Measurements from ENCODE around the gene CFAP20DC. TPM values are rescaled to one million over a fixed set of nuclear protein-coding genes. Genes with fewer than 3 reads are reported as not detected.
"Not testable (repeated sequence)": the region's sequence is repeated elsewhere in the genome, so short reads cannot be mapped to it uniquely, and the experiment has no call there.

Gene CFAP20DC
- total RNA-seq, 1 donor from 2014 or later = 1.2 TPM

DNA sequence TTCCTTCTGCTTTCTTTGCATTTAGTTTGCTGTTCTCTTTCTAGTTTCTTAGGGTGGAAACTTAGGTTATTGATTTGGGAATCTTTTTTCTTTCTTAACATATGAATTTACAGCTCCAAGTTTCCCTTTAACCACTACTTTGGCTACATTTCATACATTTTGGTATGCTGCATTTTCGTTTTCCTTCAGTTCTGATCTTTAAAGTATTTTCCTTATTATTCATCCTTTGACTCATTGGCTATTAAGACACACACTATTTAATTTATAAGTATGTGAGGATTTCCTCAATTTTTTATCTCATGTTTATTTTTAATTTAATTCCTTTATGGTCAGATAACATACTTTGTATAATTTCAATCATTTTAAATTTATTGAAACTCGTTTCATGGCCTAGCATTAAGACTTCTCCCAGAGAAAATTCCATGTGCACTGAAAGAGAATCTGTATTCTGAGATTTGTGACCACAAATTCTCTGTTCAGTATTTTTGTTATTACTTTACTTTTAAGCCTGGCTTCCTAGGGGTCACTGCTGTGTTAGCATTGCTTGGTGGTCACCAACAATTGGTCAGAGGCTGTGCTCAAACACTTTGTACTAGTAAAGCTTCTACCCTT is 87.7 kb downstream of the CFAP20DC start:
- no peak for DNase-seq

DNA sequence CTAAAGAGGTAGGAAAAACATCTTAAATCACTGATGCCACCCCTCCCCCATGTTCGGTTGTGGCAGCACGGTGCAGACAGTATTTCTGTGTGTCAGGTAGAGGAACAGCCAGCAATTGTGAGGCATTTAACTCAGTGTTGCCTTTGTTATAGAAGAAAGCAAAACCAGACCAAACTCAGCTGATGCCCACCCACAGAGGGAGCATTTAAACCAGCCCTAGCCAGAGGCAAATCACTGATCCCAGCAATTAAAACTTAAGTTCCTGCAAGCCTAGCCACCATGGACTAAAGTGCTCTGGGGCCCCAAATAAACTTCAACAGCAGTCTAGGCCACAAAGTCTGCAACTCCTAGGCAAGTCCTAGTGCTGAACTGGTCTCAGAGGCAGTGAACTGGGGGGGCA is 94.5 kb downstream of the CFAP20DC start:
- DNase-seq = no peak

DNA sequence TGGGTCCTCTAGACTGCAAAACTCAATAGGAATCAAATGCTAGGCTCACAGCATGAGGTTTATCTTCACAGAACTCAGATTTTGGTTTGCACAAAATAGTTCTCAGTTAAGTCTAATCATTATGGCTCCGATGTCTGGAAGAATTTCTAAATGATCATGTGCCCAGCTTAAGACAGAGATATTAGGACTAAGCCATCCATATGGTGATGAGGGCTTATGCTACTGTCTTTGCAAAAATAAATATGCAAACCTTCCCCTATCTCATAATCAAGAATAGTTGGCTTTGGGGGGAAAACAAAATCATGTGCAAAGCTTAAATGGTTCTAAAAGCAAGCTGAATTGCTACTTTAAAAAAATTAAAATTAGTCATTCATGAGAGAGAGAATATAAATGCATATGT is 96.5 kb downstream of the CFAP20DC start:
- no peak for DNase-seq

DNA sequence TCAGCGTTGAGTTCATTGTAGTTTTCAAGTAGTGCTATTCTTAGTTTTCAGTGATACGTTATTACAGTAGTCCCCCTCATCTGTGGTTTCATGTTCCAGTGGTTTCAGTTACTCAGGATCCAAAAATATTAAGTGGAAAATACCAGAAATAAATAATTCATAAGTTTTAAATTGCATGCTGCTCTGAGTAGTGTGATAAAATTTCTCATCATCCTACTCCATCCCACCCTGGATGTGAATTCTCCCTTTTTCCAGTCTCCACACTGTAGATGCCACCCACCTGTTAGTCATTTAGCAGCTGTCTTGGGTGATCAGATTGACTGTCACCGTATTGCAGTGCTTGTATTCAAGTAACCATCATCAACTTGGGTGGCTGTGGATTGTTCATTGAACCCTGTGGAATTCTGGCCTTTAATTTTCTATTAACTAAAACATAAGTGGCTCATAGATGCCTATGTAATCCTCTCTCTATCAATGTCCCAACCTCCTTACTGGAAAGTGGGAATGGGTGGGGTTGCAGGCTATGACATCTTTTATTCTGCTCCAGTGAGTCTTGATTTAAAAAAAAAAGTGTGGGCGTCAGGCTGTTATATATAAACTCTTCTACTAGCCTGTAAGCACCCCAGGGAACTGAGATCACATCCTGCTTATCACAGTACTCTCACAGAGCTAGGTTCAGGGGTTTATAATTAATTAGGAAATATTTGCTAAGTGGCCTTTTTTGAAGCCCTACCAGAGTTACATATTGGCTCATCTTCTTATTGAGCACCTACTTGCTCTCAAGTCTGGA is 97.5 kb downstream of the CFAP20DC start:
- peak; percentile 3 for DNase-seq

DNA sequence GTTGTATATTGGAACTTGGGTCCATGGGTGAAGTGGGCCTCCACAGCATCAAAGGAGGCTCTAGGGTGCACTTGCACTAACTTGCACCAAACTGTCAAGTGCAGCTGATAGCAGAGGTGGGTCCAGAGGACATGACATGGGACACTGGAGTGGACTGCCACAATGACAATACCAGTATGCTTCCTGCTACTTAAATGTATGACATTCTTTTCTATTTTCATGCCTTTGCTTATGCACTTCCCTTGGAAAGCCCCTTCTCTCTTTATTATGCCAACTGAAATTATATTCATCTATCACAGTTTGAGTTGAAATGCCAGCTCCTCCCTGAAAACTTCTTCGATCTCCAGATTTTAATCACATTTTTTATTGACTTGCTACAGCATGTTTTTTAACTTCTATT is 101.8 kb downstream of the CFAP20DC start:
- peak; percentile 11 for DNase-seq

DNA sequence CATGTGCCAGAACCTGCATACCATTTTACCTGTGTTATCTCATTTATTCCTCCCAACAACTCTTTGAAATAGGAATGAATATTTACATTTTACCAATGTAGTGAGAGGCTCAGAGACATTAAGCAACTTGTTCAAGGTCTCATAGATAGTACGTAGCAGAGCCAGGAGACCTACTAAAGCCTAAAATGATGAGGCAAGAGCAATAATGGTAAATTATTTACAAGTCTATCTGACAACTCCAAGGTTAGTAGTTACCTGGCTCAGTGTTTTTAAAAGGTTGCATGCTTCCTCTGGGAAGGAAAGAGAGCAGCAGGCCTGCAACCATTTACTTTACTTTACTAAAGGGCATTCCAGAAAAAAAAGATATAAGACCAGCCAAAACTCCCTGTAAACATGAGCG is 103.0 kb downstream of the CFAP20DC start:
- no peak for DNase-seq

DNA sequence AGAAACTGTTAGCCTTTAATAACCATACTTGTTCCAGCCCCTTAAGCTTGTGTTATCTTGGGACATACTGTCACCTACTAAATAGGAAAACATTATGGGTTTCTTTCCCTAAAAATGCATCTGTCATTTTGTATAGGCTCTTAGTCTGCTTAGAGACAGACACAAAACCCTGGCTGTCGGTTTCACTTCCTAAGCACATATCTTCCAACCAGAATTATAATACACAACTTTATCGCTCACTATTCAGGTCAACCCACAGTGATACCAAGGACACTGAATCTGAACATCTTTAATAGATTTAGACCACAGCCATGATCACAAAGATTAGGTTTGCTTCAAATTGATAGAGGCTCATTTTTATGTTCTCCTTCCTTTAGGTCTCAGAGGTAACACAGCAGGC is 111.8 kb downstream of the CFAP20DC start:
- no peak for DNase-seq

DNA sequence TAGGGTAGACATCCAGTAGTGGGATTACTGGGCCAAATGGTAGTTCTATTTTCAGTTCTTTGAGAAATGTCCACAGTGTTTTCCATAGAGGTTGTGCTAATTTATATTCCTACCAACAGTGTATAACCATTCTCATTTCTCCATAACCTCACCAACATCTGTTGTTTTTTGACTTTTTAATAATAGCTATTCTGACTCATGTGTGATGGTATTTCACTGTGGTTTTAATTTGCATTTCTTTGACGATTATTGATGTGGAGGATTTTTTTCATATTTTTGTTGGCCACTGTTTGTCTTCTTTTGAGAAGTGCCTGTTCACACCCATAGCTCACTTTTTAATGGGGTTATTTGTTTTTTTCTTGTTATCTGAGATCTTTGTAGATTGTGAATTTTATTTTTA is 125.2 kb downstream of the CFAP20DC start:
- DNase-seq = no peak

DNA sequence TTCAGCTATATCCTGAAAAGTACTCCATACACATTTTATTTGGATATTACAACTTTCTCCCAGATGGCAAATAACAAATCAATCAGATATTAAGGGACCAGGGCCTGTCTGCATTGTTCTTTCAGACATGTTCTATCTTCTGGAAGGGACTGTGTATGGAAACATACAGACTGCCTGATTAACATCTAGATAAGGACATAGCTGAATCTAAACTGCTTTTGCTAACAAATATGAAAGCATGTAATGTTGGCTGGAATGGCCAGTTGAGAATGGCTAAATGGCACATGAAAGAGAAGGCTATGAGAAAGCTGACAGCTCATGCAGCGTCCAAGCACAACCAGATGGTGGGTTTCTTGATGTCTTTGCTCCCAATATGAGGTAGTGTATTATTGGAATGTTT is 149.4 kb downstream of the CFAP20DC start:
- DNase-seq = no peak

DNA sequence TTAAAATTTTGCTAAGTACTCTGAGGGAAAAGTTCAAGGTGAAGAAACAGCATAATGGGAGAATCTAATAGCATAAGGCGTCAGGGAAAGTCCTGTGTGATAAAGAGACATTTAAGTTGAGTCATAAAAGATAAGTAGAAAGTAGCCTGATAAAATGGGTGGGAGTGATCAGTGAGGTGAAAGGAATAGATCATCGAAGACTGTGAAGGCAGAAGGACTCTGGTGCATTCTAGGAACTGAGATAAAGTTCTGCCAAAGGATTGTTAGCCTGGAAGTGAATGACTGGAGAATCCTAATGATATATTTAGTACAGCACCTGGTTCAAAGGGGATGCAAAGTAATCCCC is 149.9 kb downstream of the CFAP20DC start:
- no peak for DNase-seq

DNA sequence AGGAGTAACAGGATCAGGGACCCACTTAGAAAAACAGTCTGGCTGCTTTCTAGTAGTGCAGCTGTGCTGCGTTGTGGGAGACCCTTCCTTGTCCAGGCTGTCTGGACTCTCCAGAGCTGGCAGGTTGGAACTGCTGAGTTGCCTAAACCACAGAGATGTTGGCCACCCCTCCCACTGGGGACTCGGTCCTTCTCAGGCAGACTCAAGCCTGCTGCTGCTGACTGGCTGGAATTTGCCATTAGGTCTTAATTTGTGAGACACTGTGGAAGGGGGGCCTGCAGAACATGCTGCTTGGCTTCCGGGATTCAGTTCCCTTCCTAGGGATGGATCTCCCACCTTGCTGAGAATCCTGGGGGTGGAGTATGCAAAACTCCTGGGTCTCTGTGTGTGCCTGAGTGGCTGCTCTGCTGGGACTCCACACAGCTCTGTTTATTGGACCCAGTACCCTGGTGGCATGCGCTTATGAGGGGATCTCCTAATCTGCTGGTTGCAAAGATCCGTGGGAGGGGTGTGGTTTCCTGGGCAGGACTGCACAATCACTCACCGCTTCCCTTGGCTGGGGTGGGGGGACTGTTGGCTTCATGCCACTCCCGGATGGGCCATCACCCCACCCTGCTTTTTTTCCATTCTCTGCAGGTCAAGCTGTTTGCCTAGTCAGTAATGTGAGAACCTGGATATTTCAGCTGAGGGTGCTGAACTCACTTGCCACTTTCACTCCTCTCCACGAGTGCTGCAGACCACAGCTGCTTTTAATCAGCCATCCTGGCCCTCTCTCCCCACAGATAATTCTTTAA is 150.5 kb downstream of the CFAP20DC start:
- DNase-seq = peak; percentile 68

DNA sequence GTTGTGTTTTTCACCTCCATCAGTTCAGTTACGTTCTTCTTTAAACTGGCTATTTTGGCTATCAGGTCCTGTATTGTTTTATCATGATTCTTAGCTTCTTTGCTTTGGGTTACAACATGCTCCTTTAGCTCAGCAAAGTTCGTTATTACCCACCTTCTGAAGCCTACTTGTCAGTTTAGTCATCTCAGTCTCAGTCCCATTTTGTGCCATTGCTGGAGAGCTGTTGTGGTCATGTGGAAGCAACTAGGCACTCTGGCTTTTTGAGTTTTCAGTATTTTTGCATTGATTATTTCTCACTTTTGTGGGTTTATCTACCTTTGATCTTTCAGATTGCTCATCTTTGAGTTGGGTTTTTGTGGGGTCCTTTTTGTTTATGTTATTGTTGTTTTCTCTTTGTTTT is 151.3 kb downstream of the CFAP20DC start:
- DNase-seq = no peak

DNA sequence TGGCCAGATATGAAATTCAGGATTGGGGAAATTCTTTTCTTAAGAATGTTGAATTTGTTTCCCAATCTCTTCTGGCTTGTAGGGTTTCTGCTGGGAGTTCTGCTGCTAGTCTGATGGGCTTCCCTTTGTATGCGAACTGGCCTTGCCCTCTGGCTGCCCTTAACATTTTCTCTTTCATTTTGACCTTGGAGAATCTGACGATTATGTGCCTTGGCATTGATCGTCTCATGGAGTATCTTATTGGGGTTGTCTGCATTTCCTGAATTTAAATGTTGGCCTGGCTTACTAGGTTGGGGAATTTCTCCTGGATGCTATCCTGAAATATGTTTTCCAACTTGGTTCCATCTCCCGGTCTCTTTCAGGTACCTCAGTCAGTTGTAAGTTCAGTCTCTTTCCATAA is 152.2 kb downstream of the CFAP20DC start:
- no peak for DNase-seq

DNA sequence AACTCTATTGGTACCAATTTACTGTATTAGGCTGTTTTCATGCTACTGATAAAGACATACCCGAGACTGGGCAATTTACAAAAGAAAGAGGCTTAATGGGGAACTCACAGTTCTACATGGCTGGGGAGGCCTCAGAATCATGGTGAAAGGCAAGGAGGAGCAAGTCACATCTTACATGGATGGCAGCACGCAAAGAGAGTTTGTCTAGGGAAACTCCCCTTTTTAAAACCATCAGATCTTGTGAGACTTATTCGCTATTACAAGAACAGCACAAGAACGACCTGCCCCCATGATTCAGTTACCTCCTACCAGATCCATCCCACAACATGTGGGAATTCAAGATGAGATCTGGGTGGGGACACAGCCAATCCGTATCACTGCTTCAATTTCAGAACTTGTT is 154.1 kb downstream of the CFAP20DC start:
- DNase-seq = not testable (repeated sequence)

DNA sequence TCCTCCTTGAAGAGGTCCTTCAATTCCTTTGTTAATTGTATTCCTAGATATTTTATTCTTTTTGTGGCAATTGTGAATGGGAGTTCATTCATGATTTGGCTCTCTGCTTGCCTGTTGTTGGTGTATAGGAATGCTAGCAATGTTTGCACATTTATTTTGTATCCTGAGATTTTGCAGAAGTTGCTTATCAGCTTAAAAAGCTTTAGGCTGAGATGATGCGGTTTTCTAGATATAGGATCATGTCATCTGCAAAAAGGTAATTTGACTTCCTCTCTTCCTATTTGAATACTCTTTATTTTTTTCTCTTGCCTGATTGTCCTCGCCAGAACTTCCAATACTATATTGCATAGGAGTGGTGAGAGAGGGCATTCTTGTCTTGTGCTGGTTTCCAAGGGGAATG is 157.3 kb downstream of the CFAP20DC start:
- DNase-seq = not testable (repeated sequence)

DNA sequence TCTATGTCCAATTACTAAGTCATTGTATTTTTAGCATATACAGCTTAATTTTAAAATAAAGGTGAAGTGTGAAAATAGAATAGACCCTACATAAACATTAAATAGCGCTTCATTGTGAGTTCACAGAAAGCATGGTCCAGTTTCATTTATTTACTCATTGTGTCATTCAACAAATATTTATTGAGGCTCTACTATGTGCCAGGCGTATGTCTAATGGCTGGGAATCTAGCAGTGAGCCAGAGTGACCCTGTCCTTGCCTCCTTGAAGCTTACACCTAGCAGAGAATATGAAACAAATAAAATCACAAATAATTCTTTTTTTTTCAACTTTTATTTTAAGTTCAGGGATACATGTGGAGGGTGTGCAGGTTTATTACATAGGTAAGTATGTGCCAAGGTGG is 161.7 kb downstream of the CFAP20DC start:
- DNase-seq = no peak

DNA sequence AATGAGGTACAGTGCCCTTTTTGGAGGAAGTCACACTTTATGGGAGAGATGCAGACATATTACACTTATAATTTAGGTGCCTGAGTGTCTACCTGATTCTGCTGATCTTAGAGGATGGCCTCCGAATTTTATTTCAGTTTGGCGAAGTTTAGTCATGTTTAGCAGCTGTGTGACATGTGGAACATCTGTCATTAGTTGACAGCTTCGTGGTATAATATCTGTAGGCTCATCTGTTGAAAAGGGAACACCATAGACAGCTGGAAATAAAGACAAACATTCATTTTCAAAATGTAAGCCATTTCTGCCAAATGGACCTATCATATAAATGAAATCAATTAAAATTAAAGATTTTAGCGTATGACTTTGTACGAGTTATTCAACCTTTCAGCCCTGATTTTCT is 165.4 kb downstream of the CFAP20DC start:
- DNase-seq = no peak

DNA sequence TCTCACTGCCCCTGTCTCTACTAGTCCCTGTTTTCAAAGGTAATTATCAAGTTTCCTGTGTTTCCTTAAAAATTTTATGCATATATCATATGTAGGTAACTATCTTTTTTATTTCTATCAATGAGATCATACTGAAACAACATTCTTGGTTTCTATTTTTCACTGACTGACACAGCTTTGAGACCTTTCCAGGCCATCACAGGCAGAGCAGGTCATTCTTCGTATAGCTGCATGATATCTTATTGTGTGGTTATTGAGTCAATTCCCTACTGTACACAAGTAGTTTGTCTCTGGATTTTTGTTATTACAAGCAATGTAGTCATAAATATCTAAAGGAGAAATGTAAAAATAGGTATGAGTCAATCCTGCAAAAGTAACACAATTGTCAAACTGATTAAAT is 169.6 kb downstream of the CFAP20DC start:
- no peak for DNase-seq

DNA sequence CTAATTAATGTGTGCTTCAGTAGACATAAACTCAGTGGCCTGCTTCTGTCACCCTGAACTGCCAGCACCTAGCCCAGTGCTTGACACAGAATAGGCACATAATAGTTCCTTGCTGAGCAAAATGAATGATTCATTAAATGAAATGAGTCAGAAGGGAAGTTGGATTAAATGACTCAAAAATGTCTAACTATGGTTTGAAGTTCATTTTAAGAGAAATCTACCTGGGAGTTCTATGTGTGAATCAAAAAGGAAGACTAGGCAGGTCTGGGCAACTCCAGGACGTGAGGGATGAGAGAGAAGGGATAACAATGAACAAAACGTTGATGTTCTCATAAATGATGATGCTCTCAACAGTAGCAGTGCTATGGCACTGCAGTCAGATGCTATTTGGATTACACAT is 175.0 kb downstream of the CFAP20DC start:
- DNase-seq = peak; percentile 60

DNA sequence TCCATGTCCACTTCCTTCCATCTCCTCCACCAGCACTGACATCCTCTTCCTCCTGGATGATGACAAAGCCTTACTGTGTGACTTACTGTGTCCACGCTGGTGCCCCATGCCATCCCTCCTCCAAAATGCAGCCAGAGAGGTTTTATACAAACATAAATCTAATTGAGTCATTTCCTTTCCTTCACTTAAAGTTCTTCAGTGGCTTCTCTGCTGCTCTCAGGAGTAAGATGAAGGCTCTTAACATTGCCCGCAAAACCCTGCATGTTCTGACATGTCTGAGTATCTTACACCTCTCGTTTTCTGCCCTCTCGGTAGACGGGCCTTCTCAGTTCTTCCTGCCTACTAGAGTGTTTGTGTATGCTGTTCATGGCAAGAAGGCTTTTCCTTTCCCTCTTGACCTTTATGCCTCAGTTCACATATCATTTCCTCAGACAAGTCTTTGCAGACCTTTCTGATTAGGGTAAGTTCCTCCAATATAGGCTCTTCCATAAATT is 175.5 kb downstream of the CFAP20DC start:
- peak; percentile 46 for DNase-seq

DNA sequence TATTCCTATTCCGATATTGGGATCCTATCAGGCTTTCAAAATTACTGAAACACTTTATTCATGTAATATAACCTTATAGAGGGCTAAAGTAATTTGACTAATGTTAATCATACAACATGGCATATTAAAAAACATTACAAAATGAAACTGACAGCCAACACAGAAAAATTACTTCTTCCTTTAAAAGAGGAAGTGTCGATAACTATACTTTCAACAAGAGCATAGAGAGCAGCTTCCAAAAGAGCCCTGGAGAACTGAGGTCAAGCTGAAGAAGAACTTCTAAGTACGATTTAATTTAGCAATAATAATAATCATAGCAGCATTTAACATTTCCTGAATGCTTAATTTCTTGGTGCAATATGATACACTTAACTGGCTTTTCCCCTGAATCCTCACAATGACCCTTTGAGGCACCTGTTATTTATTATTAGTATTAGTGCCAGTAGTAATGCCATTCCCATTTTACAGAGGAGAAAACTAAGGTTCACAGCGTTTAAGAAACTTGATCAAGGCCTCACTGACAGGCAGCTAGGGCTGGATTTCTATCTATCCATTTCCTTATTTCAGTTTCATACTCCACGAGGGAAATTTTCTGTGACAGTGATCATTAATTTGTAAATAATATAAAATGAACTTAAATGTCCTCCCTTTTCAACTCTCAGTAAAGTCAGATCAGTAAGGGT is 181.6 kb downstream of the CFAP20DC start:
- no peak for DNase-seq

DNA sequence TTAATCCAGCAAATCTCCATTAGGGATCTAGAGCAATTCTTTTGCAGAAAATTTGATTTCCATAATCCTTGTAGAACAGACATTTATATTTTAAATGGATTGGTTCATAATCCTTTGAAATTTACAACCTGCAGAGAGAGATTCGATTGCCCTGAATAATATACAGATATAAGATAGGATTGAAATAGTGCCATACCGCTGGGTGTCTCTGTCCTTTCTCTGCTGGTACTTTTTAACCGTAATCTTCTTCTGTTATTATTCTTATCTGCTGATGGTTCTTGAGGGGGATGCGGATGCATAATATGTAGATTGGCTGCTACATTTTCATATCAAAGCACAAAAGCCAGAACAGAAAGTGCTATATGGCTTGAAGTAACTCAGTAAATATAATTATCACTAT is 182.2 kb downstream of the CFAP20DC start:
- DNase-seq = no peak

DNA sequence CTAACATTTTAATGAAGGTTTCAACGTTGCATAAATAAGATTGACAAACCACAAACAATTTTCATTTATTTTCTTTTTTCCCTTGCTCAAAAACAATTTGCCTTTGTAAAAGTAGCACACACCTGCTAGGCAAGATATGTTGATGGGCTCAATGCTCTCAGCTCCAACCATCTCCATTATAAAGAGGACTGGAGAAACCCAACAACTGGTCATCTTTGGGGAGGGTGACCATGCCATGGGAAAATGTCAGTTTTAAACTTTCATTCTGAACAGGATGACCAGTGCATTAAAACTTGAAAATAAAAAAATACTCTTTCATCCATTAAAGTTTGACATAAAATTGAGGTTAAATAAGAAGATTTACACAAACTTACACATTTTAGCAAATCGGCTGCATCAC is 183.7 kb downstream of the CFAP20DC start:
- no peak for DNase-seq

Measured in dermis blood vessel endothelial cell (primary cell).